ENCODE data around the gene ZNG1C. TPM values are rescaled to one million over a fixed set of nuclear protein-coding genes. Genes with fewer than 3 reads are reported as not detected.
"Not testable (repeated sequence)": the region's sequence is repeated elsewhere in the genome, so short reads cannot be mapped to it uniquely, and the experiment has no call there.

The ZNG1C gene
- 1 to 10 TPM; 8.4 to 8.5 TPM for total RNA-seq

DNA sequence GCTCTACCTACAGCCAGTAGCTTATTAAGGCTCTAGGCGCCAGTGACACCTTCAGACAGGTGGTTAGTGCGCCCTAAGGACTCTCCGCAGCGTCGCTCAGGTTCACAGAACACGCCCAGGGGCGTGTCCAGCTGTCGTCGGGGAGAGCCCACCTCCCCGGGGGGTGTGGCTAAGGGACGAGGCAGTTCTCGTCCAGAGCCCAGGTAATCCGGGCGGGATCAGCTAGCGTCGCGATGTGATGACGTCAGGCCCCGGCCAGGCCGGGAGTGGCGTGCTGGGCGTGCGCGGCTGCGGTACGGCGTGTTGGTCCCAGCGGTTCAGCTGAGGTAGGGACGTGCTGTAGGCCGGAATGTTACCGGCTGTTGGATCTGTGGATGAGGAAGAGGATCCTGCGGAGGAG is at the start of gene ZNG1C:
Gene ZNG1C (plus strand): TSS at position 301 of the 400 bp plus-strand sequence. CDS start 49 bp downstream, at position 350.
- not testable (repeated sequence) for H3K4me1 ChIP-seq; H3K9me3 ChIP-seq; H3K36me3 ChIP-seq; H3K4me3 ChIP-seq; H3K27ac ChIP-seq; DNase-seq (ENCODE audit: low spot score); H3K27me3 ChIP-seq

GRCh38 chr9:68242437-68242836 is 654 bp downstream of the ZNG1C start:
- not testable (repeated sequence) for H3K4me1 ChIP-seq; H3K27ac ChIP-seq; H3K9me3 ChIP-seq; H3K4me3 ChIP-seq; H3K27me3 ChIP-seq; DNase-seq (ENCODE audit: low spot score); H3K36me3 ChIP-seq

- H3K4me3 ChIP-seq; H3K27me3 ChIP-seq; H3K36me3 ChIP-seq; H3K27ac ChIP-seq; DNase-seq (ENCODE audit: low spot score); H3K9me3 ChIP-seq; H3K4me1 ChIP-seq: not testable (repeated sequence)
Observed at GRCh38 chr9:68281041-68281440, 39.3 kb downstream of the ZNG1C start.

DNA sequence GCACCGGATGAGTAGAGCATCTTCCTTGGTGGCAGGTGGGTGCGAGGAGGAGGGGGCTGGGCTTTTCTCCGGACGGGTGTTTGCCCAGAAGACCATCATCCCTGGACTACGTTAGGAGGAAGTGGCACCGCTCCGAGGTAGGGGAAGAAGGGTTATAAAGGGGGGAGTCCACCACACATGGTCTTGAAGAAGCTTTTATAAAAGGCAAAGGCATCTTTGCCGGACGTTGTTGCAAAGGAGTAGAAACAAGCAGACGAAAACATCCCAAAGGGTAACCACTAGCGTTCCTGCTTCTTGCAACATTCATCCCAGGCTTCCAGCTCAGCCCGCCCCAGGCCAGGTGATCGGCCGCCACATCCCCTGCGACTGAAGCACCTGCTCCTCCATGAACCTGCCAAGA is 60.8 kb downstream of the ZNG1C start, which contains the start of gene FOXD4L3:
Gene FOXD4L3 (plus strand): TSS at position 301 of the 400 bp plus-strand sequence. CDS start 85 bp downstream, at position 386.
- not testable (repeated sequence) for H3K4me3 ChIP-seq; H3K9me3 ChIP-seq; H3K4me1 ChIP-seq; DNase-seq (ENCODE audit: low spot score); H3K27ac ChIP-seq; H3K27me3 ChIP-seq; H3K36me3 ChIP-seq

- not testable (repeated sequence) for H3K4me1 ChIP-seq; H3K27ac ChIP-seq; H3K36me3 ChIP-seq; H3K9me3 ChIP-seq; DNase-seq (ENCODE audit: low spot score); H3K4me3 ChIP-seq; H3K27me3 ChIP-seq
Observed at GRCh38 chr9:68303771-68304170, 62.0 kb downstream of the ZNG1C start.

DNA sequence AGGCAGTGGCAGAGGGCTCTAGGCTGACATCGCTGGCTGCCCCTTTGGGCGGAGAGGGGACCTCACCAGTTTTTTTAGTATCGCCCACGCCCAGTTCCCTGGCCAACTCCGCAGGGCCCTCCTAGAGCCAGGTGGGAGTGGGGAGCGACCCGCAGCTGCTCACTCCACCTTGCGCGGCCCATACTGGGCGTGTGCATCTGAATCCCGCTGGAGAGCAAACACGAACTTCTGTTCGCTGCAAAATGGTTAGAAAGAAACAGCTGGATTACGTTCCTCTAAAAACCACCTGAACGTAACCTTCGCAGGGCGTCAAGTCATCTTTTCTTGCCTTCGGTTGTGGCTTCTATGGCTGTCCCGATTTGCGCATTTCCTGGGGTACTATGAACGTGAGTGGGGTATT is 62.4 kb downstream of the ZNG1C start:
- DNase-seq (ENCODE audit: low spot score); H3K27ac ChIP-seq; H3K4me3 ChIP-seq; H3K4me1 ChIP-seq; H3K9me3 ChIP-seq; H3K27me3 ChIP-seq; H3K36me3 ChIP-seq: not testable (repeated sequence)

DNA sequence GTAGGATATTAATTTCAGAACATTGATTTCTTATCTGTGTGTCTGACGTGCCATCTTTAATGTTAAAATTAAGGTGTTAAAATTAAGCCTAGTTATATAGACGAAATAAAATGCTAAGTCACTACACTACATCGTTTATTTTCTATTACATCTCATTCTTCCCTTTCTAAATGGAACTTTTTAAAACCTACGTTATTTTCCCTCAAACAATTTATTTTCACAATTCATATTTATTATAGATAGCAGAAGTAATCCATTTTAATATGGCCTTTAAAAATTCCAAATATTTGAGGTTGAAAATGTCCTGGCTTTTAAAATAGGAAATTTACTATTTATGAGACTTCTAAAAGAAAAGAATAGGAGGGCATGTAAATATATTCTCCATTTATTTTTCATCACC is 63.0 kb downstream of the ZNG1C start:
- not testable (repeated sequence) for H3K4me3 ChIP-seq, H3K4me1 ChIP-seq, H3K27ac ChIP-seq

DNA sequence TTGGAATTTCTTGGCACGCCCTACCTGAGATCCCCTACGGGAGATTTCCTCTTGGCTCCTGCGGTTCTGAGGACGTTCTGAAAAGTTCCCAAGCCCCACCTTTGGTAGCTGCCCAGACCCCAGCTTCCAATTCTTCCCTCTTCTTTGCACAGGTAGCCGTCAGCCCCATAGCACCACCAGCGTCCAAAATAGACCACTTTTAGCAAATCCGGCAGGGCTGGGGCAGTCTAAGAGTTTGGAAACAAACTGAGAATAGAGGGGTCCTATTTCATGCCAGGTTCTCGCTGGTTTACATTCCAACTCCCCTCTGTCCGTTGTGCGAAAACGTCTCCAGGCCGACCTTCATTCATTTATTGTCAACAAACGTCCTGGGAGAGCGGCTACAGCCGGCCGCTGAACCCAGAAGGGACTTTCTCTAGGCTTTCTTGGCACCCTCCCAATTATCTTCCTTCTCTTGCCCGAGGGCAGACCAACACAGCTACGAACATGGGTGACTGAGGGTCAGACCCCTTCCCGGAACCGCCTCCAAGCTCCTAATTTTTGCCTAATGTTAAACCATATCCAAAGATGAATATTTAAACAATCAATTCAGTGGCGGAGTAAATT is 64.0 kb downstream of the ZNG1C start:
- DNase-seq (ENCODE audit: low spot score); H3K27ac ChIP-seq; H3K36me3 ChIP-seq; H3K4me1 ChIP-seq; H3K4me3 ChIP-seq; H3K27me3 ChIP-seq; H3K9me3 ChIP-seq: not testable (repeated sequence)

More for the DNA sequence above, 63.0 kb downstream of the ZNG1C start:
- DNase-seq (ENCODE audit: low spot score); H3K27me3 ChIP-seq; H3K9me3 ChIP-seq; H3K36me3 ChIP-seq: not testable (repeated sequence)

DNA sequence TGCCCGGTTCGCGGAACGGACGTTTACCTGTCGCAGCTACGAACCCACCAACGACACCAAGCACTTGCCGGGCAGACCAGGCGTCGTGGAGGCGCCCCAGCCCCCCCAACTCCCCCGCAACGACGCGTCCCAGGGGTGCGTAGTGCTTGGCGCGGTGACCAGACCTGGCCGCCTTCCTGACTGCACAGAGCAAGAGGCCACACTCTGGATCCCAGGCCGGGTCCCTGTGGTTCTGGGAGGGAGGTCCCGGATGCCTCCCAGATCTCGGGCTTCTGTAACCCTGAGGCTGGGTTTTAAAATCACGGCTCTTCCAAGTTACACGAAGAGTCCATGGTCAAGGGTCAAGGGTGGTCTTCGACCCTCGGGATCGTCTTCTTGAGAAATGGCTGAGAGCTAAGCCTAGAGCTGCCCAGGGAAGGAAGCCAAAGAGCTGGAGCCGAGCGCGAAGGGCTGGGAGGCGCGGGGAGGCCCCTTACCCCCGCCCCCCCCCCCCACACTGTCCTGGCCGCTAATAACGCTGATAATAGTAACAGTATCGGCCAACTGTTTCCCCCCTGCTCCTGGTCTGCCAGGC is 64.7 kb downstream of the ZNG1C start:
- H3K36me3 ChIP-seq; H3K27me3 ChIP-seq; H3K4me1 ChIP-seq; H3K4me3 ChIP-seq; H3K27ac ChIP-seq; DNase-seq (ENCODE audit: low spot score); H3K9me3 ChIP-seq: not testable (repeated sequence)

DNA sequence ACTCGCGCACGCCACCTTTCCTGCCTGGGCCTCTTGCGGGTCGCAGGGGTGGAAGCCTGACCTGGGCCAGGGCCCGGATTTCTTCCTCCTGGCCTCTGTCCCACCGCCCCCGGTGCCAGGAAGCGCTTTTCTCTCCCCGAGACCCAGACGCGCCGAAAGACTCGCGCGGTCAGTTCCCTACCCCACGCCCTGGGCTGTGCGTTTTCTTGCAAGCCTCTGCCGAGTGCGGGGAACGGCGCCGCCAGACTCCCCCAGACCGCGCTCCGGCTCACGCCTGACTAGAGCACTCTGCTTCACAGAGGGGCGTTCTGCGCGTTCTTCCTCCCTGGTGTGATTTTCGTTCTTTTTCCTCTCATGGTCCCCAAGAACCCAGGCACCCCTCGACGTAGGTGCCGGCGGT is 65.3 kb downstream of the ZNG1C start:
- H3K27ac ChIP-seq; H3K27me3 ChIP-seq; H3K4me3 ChIP-seq; H3K4me1 ChIP-seq; DNase-seq (ENCODE audit: low spot score); H3K36me3 ChIP-seq; H3K9me3 ChIP-seq: not testable (repeated sequence)

- not testable (repeated sequence) for H3K27ac ChIP-seq; H3K27me3 ChIP-seq; H3K4me1 ChIP-seq; H3K4me3 ChIP-seq; H3K9me3 ChIP-seq; DNase-seq (ENCODE audit: low spot score); H3K36me3 ChIP-seq
Observed at GRCh38 chr9:68307654-68308053, 65.9 kb downstream of the ZNG1C start.

GRCh38 chr9:68311208-68311607 is 69.4 kb downstream of the ZNG1C start:
- H3K27ac ChIP-seq; H3K4me3 ChIP-seq; H3K27me3 ChIP-seq; H3K9me3 ChIP-seq; H3K36me3 ChIP-seq; H3K4me1 ChIP-seq; DNase-seq (ENCODE audit: low spot score): not testable (repeated sequence)

DNA sequence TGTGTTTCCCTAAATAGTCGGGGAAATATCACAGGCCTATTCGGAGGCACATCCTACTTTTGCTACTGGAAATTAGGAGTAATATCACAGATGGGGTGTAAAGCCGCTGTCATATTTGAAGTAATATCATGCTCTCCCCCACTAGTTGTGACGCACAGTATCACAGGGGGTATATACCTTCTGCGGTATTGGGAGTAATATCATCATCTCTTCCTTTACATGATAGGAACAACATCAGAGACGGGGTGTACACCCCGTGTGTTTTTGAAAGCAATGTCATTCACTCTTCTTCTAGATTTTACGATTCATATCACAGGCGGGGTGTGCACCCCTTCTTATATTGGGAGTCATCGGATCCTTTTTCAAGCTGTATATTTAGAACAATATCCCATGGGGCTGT is 76.4 kb downstream of the ZNG1C start:
- not testable (repeated sequence) for H3K36me3 ChIP-seq; H3K27ac ChIP-seq; H3K9me3 ChIP-seq; H3K4me3 ChIP-seq; DNase-seq (ENCODE audit: low spot score); H3K4me1 ChIP-seq; H3K27me3 ChIP-seq

DNA sequence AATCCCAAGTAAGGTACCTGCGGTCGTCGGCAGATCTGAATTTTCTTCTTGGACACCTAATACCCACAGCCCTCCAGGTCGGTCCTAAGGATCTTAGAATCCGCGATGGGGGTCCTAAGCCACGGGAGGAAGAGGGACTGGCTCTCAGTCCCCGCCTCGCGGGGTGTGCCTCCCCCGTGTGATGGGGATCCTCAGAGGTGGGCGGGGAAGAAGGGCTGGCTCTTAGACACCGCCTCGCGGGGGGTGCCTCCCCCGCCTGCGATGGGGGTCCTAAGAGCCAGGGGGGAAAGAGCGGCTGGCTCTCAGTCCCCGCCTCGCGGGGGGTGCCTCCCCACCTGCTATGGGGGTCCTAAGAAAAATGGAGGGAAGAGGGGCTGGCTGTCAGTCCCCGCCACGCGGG is 82.0 kb downstream of the ZNG1C start:
- not testable (repeated sequence) for H3K9me3 ChIP-seq; DNase-seq (ENCODE audit: low spot score)

DNA sequence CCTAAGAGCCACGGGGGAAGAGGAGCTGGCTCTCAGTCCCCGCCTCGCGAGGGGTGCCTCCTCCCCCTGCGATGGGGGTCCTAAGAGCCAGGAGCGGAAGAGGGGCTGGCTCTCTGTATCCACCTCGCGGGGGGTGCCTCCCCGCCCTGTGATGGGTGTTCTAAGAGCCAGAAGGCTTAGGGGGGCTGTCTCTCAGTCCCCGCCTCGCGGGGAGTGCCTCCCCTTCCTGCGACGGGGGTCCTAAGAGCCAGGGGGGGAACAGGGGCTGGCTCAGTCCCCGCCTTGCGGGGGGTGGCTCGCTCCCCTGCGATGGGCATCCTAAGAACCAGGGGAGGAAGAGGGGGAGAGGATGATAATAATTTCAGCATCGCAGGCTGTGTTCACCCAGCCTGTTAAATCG is 82.7 kb downstream of the ZNG1C start:
- H3K27ac ChIP-seq; H3K36me3 ChIP-seq; H3K9me3 ChIP-seq; H3K27me3 ChIP-seq; H3K4me3 ChIP-seq; DNase-seq (ENCODE audit: low spot score); H3K4me1 ChIP-seq: not testable (repeated sequence)

More for the DNA sequence above, 82.0 kb downstream of the ZNG1C start:
- H3K36me3 ChIP-seq, H3K4me3 ChIP-seq, H3K27ac ChIP-seq, H3K4me1 ChIP-seq, H3K27me3 ChIP-seq: not testable (repeated sequence)

- not testable (repeated sequence) for H3K27ac ChIP-seq; H3K4me3 ChIP-seq; H3K27me3 ChIP-seq; H3K4me1 ChIP-seq; H3K9me3 ChIP-seq; H3K36me3 ChIP-seq; DNase-seq (ENCODE audit: low spot score)
Observed at GRCh38 chr9:68329106-68329505, 87.3 kb downstream of the ZNG1C start.

All from right atrium auricular region (tissue), 2 donors.